ENCODE data around the gene PCDHA12.
"Not testable (repeated sequence)": the region's sequence is repeated elsewhere in the genome, so short reads cannot be mapped to it uniquely, and the experiment has no call there.

PCDHA12 gene

DNA sequence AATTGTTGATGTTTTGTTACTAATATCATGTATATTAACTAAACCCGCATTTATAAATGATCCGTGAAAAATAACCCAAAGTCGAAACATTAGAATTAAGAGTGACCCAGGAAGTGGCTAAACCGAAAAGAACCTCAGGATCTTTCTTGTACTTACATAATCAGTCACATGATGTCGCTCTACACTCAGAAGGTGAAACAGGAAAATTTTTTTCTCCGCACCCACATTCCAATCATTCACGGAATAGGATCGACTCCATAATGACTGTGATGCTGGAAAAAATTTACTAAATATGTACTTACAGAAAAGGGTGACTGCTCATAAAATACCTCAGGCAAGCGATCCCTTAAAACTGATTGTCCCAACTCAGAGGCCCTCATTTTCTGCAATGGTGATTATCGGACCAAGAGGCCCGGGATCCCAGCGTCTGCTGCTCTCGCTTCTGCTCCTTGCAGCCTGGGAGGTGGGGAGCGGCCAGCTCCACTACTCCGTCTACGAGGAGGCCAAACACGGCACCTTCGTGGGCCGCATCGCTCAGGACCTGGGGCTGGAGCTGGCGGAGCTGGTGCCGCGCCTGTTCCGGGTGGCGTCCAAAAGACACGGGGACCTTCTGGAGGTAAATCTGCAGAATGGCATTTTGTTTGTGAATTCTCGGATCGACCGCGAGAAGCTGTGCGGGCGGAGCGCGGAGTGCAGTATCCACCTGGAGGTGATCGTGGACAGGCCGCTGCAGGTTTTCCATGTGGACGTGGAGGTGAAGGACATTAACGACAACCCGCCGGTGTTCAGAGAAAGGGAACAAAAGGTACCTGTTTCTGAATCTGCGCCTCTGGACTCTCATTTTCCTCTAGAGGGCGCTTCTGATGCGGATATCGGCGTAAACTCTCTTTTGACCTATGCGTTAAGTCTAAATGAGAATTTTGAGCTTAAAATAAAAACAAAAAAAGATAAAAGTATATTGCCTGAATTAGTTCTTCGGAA lies at the start of gene PCDHA12:
PCDHA12 (plus strand) TSS at position 224 of the 981 bp plus-strand sequence; CDS start at position 389, 165 bp downstream.
- H3K9ac ChIP-seq: no peak within 1 kb of the TSS
- H3K27ac ChIP-seq: no peak within 1 kb of the TSS
- no peak within 1 kb of the TSS for H3K4me2 ChIP-seq
- H3K4me3 ChIP-seq: no peak within 1 kb of the TSS
- H3K27me3 ChIP-seq: no peaks in the 10 kb centered on the region
- no peaks in the 10 kb centered on the region for H3K36me3 ChIP-seq
- H4K20me1 ChIP-seq: no peaks in the 10 kb centered on the region
- H3K4me1 ChIP-seq: no peaks in the 10 kb centered on the region
- no peak for TF ChIP-seq Cebpa-rat (IDR thresholded peaks at IDR 0.05)
- peaks cover 36 to 54% (median 40%) of the 10 kb centered on the region in 11 experiments for H3K9me3 ChIP-seq (replicated peaks in 1 of 11)

GRCh38 chr5:140827704-140828361 lies 47.3 kb upstream of the PCDHA12 start, which contains the start of gene PCDHA6:
TSS of gene PCDHA6 (plus strand) at chr5:140827960. CDS start at chr5:140828092, 132 bp downstream.
- H4K20me1 ChIP-seq: no peaks in the 10 kb centered on the region
- H3K9ac ChIP-seq: no peak within 1 kb of the TSS
- peaks cover 37 to 54% (median 43%) of the 10 kb centered on the region in 11 experiments for H3K9me3 ChIP-seq (replicated peaks in 1 of 11)
- no peak within 1 kb of the TSS for H3K27ac ChIP-seq
- TF ChIP-seq Cebpa-rat (IDR thresholded peaks at IDR 0.05): no peak
- H3K4me3 ChIP-seq: no peak within 1 kb of the TSS
- no peaks in the 10 kb centered on the region for H3K27me3 ChIP-seq
- H3K4me1 ChIP-seq: no peaks in the 10 kb centered on the region
- H3K36me3 ChIP-seq: no peaks in the 10 kb centered on the region
- H3K4me2 ChIP-seq: no peak within 1 kb of the TSS

DNA sequence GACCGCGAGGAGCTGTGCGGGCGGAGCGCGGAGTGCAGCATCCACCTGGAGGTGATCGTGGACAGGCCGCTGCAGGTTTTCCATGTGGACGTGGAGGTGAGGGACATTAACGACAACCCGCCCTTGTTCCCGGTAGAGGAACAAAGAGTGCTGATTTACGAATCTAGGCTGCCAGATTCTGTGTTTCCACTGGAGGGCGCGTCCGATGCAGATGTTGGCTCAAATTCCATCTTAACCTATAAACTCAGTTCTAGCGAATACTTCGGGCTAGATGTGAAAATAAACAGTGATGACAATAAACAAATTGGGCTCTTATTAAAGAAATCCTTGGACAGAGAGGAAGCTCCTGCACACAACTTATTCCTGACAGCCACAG lies 46.8 kb upstream of the PCDHA12 start:
- H3K4me3 ChIP-seq: no peak overlapping the region
- no peaks in the 10 kb centered on the region for H3K27me3 ChIP-seq

GRCh38 chr5:140829511-140830501 lies 45.3 kb upstream of the PCDHA12 start:
- not testable (repeated sequence) for H3K4me2 ChIP-seq, H3K4me1 ChIP-seq, H4K20me1 ChIP-seq, H3K27ac ChIP-seq, H3K9ac ChIP-seq, H3K4me3 ChIP-seq, H3K27me3 ChIP-seq, H3K36me3 ChIP-seq
- H3K9me3 ChIP-seq (replicated peaks in 1 of 11): peaks cover 29 to 43% (median 33%) of the 10 kb centered on the region in 11 experiments

More for the DNA sequence above, 46.8 kb upstream of the PCDHA12 start:
- H3K36me3 ChIP-seq: no peaks in the 10 kb centered on the region
- no peak overlapping the region for H3K9ac ChIP-seq
- TF ChIP-seq Cebpa-rat (IDR thresholded peaks at IDR 0.05): no peak
- H3K4me2 ChIP-seq: no peak overlapping the region
- H3K27ac ChIP-seq: no peak overlapping the region
- H4K20me1 ChIP-seq: no peaks in the 10 kb centered on the region
- H3K4me1 ChIP-seq: no peaks in the 10 kb centered on the region
- peaks cover 31 to 49% (median 38%) of the 10 kb centered on the region in 11 experiments for H3K9me3 ChIP-seq (replicated peaks in 1 of 11)

DNA sequence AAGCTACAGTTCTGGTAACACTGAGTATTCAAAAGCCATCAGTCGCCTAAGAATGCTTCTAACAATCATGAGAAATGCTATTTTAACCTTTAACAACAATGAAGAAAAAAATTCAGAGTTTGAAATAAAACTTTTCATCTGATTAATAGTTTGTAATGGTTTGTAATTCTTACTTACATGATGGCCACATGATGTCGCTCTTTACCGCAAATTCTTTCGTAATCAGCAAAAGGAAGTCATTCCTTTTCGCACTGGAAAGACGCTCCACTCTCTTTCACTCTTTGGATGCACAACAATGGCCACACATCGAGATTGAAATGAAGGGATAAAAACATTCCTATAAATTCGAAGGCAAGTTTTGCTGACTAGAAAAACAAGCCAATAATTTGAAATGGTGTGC lies 41.1 kb upstream of the PCDHA12 start, which contains the start of gene PCDHA7:
PCDHA7 (plus strand) TSS at position 277 of the 400 bp plus-strand sequence; CDS start at position 392, 115 bp downstream.
- Histone ChIP-seq H3K4me3 (no peak within 1 kb of the TSS), H3K9ac (no peak within 1 kb of the TSS), H3K4me2 (no peak within 1 kb of the TSS; a peak in 1 of 22 replicates), H3K27ac (no peak within 1 kb of the TSS), H3K36me3 (no peaks in the 10 kb centered on the region), H4K20me1 (no peaks in the 10 kb centered on the region), H3K27me3 (no peaks in the 10 kb centered on the region), H3K4me1 (no peaks in the 10 kb centered on the region), H3K9me3 (replicated peaks in 1 of 11) (peaks cover 33 to 39% (median 36%) of the 10 kb centered on the region in 11 experiments)
- no peak for TF ChIP-seq Cebpa-rat (IDR thresholded peaks at IDR 0.05)

DNA sequence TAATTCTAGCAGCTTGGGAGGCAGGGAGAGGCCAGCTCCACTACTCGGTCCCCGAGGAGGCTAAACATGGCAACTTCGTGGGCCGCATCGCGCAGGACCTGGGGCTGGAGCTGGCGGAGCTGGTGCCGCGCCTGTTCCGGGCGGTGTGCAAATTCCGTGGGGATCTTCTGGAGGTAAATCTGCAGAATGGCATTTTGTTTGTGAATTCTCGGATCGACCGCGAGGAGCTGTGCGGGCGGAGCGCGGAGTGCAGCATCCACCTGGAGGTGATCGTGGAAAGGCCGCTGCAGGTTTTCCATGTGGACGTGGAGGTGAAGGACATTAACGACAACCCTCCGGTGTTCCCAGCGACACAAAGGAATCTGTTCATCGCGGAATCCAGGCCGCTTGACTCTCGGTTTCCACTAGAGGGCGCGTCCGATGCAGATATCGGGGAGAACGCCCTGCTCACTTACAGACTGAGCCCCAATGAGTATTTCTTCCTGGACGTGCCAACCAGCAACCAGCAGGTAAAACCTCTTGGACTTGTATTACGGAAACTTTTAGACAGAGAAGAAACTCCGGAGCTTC lies 40.6 kb upstream of the PCDHA12 start:
- not testable (repeated sequence) for H3K4me2 ChIP-seq, H3K9ac ChIP-seq, H3K4me1 ChIP-seq, H3K27me3 ChIP-seq, H3K4me3 ChIP-seq, H3K36me3 ChIP-seq, H4K20me1 ChIP-seq, H3K27ac ChIP-seq
- H3K9me3 ChIP-seq (replicated peaks in 1 of 11): peaks cover 28 to 33% (median 31%) of the 10 kb centered on the region in 11 experiments

- no peak for TF ChIP-seq Cebpa-rat (IDR thresholded peaks at IDR 0.05)
- H4K20me1 ChIP-seq: no peaks in the 10 kb centered on the region
- H3K27me3 ChIP-seq: no peaks in the 10 kb centered on the region
- H3K9me3 ChIP-seq (replicated peaks in 1 of 11): peaks cover 20 to 24% (median 23%) of the 10 kb centered on the region in 11 experiments
- H3K27ac ChIP-seq: no peak overlapping the region
- H3K4me2 ChIP-seq: no peak overlapping the region
- no peaks in the 10 kb centered on the region for H3K4me1 ChIP-seq
- H3K9ac ChIP-seq: no peak overlapping the region
- no peaks in the 10 kb centered on the region for H3K36me3 ChIP-seq
- H3K4me3 ChIP-seq: no peak overlapping the region
Observed at GRCh38 chr5:140835622-140836510, 39.2 kb upstream of the PCDHA12 start.

Measured in BLaER1 treated with 17β-estradiol and CSF1 and Interleukin-3, amounts not matched to agents 10 nM and 100 nM (cell line).